OCI-LY7 (cell line): ENCODE data around the gene FLOT2.
"Not testable (repeated sequence)": the region's sequence is repeated elsewhere in the genome, so short reads cannot be mapped to it uniquely, and the experiment has no call there.

ENCODE experiments used
- EZH2phosphoT487 ChIP-seq: fragments of 200-600 bp; sonication (generic); IDR thresholded peaks from 2 replicates; pipeline ENCODE4 v1.6.1; 2018; ENCODE audit warnings: low read depth, borderline replicate concordance, mild to moderate bottlenecking, mixed run types, antibody characterized with exemption, low read length, moderate library complexity, mixed read lengths
- TF ChIP-seq, protein P1 (sequence below): fragments of 200-600 bp; sonication (generic); conservative IDR thresholded peaks from 2 replicates; pipeline ENCODE4 v1.5.1; 2014; ENCODE audit warnings: mild to moderate bottlenecking, antibody characterized with exemption, low read length, moderate library complexity, mixed read lengths

- TF ChIP-seq, protein P1, sequence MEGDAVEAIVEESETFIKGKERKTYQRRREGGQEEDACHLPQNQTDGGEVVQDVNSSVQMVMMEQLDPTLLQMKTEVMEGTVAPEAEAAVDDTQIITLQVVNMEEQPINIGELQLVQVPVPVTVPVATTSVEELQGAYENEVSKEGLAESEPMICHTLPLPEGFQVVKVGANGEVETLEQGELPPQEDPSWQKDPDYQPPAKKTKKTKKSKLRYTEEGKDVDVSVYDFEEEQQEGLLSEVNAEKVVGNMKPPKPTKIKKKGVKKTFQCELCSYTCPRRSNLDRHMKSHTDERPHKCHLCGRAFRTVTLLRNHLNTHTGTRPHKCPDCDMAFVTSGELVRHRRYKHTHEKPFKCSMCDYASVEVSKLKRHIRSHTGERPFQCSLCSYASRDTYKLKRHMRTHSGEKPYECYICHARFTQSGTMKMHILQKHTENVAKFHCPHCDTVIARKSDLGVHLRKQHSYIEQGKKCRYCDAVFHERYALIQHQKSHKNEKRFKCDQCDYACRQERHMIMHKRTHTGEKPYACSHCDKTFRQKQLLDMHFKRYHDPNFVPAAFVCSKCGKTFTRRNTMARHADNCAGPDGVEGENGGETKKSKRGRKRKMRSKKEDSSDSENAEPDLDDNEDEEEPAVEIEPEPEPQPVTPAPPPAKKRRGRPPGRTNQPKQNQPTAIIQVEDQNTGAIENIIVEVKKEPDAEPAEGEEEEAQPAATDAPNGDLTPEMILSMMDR = peak; percentile 71
- TF ChIP-seq EZH2phosphoT487 = not testable (repeated sequence)
These were observed 48.9 kb downstream of the FLOT2 start for GRCh38 chr17:28848667-28849066.
